H1 (cell line): ENCODE measurements around the gene TRIM29.

Experiments
- CBX5 ChIP-seq: fragments of 300-800, 300-1000 bp; sonication (generic); IDR thresholded peaks from 2 replicates; pipeline ENCODE4 v1.7.1; 2016; ENCODE audit warnings: antibody characterized with exemption, low read length, low read depth
- CEBPB ChIP-seq: IDR thresholded peaks from 2 replicates; pipeline ENCODE4 v1.6.1; 2012; ENCODE audit warnings: low read depth, low read length
- CHD7 ChIP-seq: fragments of 300-600 bp; sonication (generic); IDR thresholded peaks from 2 replicates; pipeline ENCODE4 v1.7.1; 2012; ENCODE audit warnings: low read length, moderate library complexity, mild to moderate bottlenecking, inconsistent platforms; ENCODE audit not compliant: insufficient replicate concordance
- CREB1 ChIP-seq: IDR thresholded peaks from 2 replicates; pipeline ENCODE4 v1.6.1; 2012; ENCODE audit warnings: inconsistent platforms
- EZH2 ChIP-seq: fragments of 200-600 bp; sonication (generic); IDR thresholded peaks from 2 replicates; pipeline ENCODE4 v1.7.1; 2012; ENCODE audit warnings: low read depth, mild to moderate bottlenecking, moderate library complexity, low read length, inconsistent platforms; ENCODE audit not compliant: severe bottlenecking
- NANOG ChIP-seq: IDR thresholded peaks from 2 replicates; pipeline ENCODE4 v1.6.1; 2011; ENCODE audit warnings: low read length, low read depth, mild to moderate bottlenecking, inconsistent platforms; ENCODE audit not compliant: insufficient read depth, poor library complexity, severe bottlenecking
- PHF8 ChIP-seq: fragments of 200-600 bp; sonication (generic); conservative IDR thresholded peaks from 2 replicates; pipeline ENCODE4 v1.7.1; 2012; ENCODE audit warnings: low read depth, mild to moderate bottlenecking, inconsistent platforms, low read length, moderate library complexity
- POLR2A ChIP-seq, 2 experiments: IDR thresholded peaks; 1 replicate in 1 of 2; 2 replicates in 1 of 2; pipeline ENCODE4 v1.6.1; 2011; ENCODE audit warnings: low read depth in 2 of 2, low read length in 2 of 2, mild to moderate bottlenecking in 2 of 2; ENCODE audit errors: control extremely low read depth in 1 of 2
- POLR2AphosphoS5 ChIP-seq: IDR thresholded peaks from 2 replicates; pipeline ENCODE4 v1.6.1; 2011; ENCODE audit warnings: low read depth, low read length
- RAD21 ChIP-seq, 2 experiments: IDR thresholded peaks in 1 of 2; conservative IDR thresholded peaks in 1 of 2; 2 replicates each; pipeline ENCODE4 v1.6.1; 2011; ENCODE audit warnings: low read depth in 2 of 2, low read length in 2 of 2, improper control_type of control experiment in 1 of 2, inconsistent platforms in 1 of 2, mild to moderate bottlenecking in 1 of 2, moderate library complexity in 1 of 2
- SIN3A ChIP-seq, 2 experiments: IDR thresholded peaks in 1 of 2; conservative IDR thresholded peaks in 1 of 2; 2 replicates each; pipeline ENCODE4 v1.6.1; 2011 to 2012; ENCODE audit warnings: low read length in 2 of 2, improper control_type of control experiment in 1 of 2, low read depth in 1 of 2, mild to moderate bottlenecking in 1 of 2
- ZNF274 ChIP-seq: IDR thresholded peaks from 2 replicates; pipeline ENCODE4 v1.7.0; 2012; ENCODE audit warnings: low read length, borderline replicate concordance; ENCODE audit errors: extremely low read depth
- TF ChIP-seq, protein P1 (sequence below), 3 experiments: IDR thresholded peaks; 1 replicate in 2 of 3; 2 replicates in 1 of 3; pipeline versions ENCODE4 v1.5.1 to v1.6.1; 2011; ENCODE audit warnings: low read length in 3 of 3, mild to moderate bottlenecking in 3 of 3, inconsistent platforms in 2 of 3, low read depth in 1 of 3, moderate library complexity in 1 of 3; ENCODE audit not compliant: insufficient read depth in 1 of 3; ENCODE audit errors: control extremely low read depth in 1 of 3

- TF ChIP-seq NANOG (no peak), POLR2A (IDR thresholded peaks at IDR 0.05; ENCODE audit: control extremely low read depth in 1 of 2, low read depth in 2 of 2, low read length in 2 of 2) (no peak), CBX5 (no peak), RAD21 (IDR thresholded peaks at IDR 0.05 in 1 of 2, conservative IDR thresholded peaks at IDR 0.05 in 1 of 2; ENCODE audit: low read depth in 2 of 2, low read length in 2 of 2) (no peak), EZH2 (no peak), POLR2AphosphoS5 (no peak), CREB1 (no peak), CEBPB (no peak), CHD7 (no peak), PHF8 (no peak), SIN3A (conservative IDR thresholded peaks at IDR 0.05 in 1 of 2, IDR thresholded peaks at IDR 0.05 in 1 of 2; ENCODE audit: low read depth in 1 of 2, low read length in 2 of 2) (no peak), ZNF274 (no peak)
- TF ChIP-seq, protein P1, sequence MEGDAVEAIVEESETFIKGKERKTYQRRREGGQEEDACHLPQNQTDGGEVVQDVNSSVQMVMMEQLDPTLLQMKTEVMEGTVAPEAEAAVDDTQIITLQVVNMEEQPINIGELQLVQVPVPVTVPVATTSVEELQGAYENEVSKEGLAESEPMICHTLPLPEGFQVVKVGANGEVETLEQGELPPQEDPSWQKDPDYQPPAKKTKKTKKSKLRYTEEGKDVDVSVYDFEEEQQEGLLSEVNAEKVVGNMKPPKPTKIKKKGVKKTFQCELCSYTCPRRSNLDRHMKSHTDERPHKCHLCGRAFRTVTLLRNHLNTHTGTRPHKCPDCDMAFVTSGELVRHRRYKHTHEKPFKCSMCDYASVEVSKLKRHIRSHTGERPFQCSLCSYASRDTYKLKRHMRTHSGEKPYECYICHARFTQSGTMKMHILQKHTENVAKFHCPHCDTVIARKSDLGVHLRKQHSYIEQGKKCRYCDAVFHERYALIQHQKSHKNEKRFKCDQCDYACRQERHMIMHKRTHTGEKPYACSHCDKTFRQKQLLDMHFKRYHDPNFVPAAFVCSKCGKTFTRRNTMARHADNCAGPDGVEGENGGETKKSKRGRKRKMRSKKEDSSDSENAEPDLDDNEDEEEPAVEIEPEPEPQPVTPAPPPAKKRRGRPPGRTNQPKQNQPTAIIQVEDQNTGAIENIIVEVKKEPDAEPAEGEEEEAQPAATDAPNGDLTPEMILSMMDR (IDR thresholded peaks at IDR 0.05; ENCODE audit: control extremely low read depth in 1 of 3, insufficient read depth in 1 of 3, low read depth in 1 of 3, low read length in 3 of 3): no peak
These were observed 30.2 kb downstream of the TRIM29 start for GRCh38 chr11:120107692-120108091.
